Hematopoietic multipotent progenitor cell treated with erythropoietin and hydrocortisone succinate and interleukin-3 and kit ligand, for 8 days (in vitro differentiated cells): ENCODE measurements around the gene HARS1.
A peak's percentile ranks its signal among the peaks of the same experiment; 100 is the strongest.
"Not testable (repeated sequence)": the region's sequence is repeated elsewhere in the genome, so short reads cannot be mapped to it uniquely, and the experiment has no call there.

Source experiments
- DNase-seq: peaks from one replicate; pipeline ENCODE4 v3.0.0-alpha.2; 2015

HARS1 gene

DNA sequence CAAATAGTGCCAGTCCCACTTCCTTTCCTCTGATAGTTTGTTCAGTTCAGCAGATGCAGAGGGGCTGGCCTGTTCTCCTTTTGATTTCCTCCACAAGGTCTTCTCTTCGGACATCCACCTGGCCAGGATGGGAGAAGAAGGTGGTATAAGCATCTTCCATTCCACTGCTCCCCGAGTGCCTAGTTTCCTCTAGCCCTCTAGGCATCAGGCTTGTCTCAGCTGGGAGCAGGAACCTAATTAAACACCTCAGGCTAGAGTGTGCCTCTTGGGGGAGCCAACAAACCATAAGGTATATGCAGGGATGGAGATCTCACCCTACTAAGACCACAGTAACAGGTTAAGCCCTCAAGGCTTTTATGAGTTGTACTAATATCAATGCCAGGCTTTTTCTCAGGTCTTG lies 17.0 kb downstream of the HARS1 start:
- peak; percentile 38 for DNase-seq

DNA sequence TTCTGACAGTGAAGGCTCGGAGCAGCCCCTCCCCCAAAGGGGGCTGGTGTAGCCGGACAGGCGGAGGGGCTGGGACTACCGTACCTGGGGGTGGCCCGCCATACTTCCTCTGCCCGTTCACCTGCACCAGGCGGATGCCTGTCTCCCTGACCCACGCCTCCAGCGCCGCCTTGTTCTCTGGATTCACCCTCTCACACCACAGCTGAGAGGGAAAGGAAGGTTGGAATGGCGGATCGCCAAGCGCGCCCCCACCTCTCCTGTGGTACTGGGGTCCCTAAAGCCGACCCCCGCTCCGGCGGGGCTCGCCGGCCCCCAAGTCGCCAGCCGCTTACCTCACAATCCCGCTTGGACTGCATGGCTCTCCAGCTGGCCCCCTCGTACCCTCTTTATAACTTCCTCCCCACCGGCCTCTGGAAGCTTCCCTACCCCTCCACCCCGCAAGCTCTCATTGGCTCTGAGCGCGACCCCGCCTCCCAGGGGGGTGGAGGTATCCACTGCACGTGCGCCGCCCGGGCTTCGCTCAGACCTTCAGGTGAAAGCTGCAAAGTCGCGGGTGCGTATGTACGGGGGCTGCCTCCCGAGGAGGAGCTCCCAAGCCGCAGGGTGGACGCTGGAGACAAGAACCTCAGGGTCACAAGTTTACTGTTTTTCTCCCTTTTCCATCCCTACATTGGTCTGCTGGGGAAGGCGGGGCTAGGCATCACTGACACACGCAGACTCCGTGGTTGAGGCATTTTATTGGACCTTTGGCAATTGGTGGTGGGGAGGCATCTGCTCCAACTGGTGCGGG lies 17.8 kb downstream of the HARS1 start, which contains the start of gene DND1:
Gene DND1, minus strand, starts transcription at position 390 of the 790 bp plus-strand sequence. Its CDS starts 34 bp downstream, at position 356.
- no peak for DNase-seq

DNA sequence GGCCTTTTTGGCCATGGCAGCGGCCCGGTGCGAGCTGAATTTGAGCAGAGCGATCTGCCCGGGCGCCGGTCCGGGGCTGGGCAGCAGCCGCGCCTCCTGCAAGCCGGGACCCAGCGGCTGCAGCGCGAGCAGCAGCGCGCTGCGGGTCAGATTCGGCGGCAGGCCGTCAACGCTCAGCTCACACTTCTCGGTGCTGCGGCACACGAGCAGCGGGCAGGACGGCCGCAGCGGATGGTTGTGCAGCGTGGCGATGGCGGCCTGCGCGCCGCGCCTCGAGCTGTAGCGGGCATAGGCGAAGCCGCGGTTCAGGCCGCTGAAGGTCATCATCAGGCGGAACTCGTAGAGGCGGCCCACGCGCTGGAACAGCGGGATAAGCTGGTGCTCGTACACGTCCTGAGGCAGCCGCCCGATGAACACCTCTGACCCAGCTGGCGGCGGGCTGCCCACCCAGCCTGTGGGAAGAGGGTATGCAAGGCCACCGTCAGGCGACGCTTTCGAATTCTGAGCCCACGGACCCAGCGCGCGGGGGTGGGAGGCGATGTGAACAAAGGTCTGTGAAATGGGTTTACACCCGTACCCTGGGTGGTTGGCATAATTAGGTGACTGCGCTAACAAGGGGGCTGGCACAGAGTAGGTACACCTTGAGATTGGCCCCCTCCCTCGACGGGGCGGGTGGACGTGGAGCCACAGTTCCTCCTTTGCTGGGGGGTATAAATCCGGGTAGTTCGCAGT lies 18.5 kb downstream of the HARS1 start:
- DNase-seq, result no peak

DNA sequence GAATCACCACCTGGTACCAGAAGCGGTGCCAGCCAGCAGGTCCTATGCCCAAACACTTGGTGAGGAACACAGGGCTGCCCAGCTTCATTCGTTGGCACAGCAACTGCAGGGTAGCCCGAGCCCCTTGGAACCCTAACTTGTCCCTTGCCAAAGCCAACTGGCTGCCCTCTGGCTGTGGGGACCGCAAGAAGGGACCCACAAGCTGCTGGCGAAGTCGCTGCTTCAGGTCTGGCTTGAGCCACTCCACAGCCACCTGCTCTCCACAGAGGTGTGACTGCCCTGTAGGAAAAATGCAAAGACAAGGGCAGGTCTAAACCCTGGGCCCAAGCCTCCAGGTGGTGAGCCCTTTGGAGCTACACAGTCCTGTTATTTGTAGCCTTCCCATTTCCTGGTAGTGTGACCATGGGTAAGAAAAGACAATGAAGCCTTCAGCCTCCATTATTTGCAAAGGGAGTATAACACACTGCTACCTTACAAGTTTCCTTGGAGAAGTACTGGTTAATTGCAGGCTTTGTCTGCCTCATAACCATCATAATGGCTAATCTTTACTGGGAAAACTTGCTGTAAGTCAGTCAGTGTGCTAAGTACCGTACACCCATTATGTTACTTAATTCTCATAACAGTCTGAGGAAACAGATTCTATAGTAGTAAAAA lies 19.6 kb downstream of the HARS1 start:
- no peak for DNase-seq

DNA sequence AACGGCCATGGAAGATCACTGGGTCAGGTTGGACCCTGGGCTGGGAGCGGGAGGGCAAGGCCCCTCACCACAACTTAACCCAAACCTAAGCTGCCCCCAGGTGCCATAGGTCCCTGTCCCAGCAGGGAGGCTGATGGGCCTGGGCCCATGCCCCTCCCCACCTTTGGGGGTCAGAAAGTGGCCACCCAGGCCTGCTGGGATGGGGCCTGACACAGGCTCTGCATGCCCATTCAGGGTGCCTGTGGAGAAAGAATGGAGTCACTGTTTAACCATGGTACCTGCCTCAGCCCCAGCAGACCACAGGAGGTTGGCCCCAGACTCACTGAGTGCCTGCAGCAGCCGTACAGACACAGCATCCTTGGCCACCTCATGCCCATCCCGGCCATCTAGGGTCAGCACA lies 20.1 kb downstream of the HARS1 start:
- not testable (repeated sequence) for DNase-seq

DNA sequence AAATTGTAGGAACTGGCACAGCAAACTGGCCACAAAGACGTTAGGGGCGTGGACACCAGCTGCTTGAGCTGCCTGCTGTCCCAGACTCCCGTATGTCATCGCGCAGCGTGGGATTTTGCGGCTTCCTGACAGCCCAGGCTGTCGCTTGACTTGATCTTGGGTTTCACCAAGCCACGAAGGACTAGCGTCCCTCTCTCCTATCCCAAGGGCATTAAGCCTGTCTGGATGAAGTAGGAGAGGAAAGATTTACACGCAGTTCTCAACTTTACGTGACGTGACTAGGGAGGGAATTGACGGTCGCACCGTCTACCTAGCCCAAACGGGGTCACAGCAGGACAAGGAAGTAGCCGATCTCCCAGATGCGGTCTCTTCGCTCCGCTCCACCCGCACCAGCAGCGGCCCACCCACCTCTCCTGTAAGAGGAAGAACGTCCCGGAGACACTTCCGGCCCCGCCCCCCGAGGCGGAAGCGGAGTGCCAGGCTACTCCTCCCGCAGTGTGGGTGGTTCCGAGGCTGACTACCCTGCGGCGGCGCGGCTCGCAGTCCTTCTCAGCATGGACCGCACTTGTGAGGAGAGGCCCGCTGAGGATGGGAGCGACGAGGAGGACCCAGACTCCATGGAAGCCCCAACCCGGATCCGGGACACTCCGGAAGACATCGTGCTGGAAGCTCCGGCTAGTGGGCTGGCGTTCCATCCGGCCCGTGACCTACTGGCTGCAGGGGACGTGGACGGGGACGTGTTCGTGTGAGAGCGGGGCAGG lies 26.6 kb downstream of the HARS1 start, which contains the start of gene WDR55:
Gene WDR55, plus strand, starts transcription at position 546 of the 761 bp plus-strand sequence. Its CDS starts 9 bp downstream, at position 555.
- peak; percentile 97 for DNase-seq

DNA sequence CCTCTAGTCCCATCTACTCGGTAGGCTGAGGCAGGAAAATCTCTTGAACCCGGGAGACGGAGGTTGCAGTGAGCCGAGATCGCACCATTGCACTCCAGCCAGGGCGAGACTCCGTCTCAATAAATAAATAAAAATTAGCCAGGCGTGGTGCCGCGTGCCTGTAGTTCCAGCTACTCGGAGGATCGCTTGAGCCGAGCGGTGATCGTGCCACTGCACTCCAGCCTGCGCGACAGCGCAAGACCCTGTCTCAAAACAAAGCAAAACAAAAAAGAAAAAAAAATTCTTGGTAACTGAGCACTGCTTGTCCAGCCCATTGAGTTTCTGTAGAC lies 27.2 kb downstream of the HARS1 start:
- DNase-seq, result no peak

DNA sequence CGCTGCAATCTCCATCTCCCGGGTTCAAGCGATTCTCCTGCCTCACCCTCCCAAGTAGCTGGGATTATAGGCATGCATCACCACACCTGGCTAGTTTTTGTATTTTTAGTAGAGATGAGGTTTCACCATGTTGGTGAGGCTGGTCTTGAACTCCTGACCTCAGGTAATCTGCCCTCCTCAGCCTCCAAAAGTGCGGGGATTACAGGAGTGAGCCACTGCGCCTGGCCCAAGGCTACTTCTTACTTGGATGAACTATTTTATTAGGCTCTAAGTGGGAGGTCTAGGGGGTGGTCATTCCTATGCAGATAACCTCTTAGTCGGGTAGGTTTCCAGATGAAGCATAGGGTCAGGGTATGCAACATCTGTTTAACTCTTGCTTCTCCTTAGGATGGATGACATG lies 30.8 kb downstream of the HARS1 start:
- DNase-seq, result not testable (repeated sequence)

DNA sequence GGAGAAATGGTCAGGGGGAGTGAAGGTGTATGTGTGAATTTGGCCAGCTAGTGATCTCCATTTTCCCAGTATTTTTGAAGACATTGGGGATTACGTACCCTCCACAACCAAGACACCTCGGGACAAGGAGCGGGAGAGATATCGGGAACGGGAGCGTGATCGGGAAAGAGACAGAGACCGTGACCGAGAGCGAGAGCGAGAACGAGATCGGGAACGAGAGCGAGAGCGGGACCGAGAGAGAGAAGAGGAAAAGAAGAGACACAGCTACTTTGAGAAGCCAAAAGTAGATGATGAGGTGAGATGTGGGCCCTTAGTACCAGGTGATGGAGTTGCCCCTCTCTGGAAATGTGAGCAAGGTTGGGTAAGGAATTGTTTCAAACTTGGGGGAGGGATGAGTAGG lies 32.3 kb downstream of the HARS1 start:
- no peak for DNase-seq

DNA sequence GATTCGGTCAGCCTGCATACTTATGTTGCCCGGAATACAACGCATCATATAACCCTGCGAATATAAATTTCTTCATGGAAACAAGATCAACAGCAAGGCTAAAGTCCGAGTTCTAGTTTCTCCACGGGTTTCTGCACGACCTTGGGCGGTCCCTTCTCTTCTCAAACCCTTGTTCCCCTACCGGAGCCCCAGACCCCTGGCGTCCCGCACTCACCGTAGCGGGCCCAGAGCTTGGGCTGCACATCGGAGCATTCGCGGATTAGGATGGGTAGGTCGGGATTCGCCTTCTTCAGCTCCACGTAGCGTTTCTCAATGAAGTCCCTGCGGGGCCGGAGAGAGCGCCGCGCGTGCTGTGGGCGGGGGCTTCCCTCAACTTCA lies 44.1 kb downstream of the HARS1 start:
- DNase-seq, result peak; percentile 11

DNA sequence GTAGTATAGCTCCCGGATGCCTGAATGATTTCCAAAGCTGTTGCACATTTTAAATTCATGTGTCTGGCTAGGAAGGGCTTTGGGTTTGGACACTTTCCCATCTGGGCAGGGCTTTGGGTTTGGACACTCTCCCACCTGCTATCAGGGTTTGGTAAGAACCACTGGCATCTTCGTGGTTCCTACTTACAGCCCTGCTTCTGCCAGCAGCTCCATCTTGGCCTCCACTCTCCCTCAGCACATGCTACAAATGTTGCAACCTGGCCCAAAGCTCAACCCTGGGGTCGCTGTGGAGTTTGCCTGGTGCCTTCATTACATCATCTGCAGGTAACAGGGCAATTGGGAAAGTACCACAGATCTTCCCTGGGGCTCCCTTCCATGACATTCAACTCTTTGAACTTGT lies 48.5 kb downstream of the HARS1 start:
- no peak for DNase-seq

DNA sequence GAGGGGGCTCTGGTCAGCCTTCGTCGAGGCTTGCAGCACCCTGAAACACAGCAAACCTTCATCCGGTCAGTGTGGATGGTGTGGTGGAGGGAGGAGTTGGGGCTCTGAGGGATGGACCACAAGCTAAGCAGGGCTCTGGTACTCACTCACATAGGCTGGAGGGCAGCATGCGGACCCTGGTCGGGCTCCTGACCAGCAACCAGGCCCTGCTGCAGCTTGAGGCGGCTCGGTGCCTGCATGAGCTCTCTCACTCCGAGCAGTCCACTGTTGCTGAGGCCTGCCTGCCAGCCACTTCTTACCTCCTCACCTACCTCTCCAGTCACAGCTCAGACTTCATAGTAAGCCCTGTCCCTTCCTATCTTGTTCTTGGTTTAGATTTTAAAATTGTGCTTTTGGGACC lies 49.5 kb downstream of the HARS1 start:
- no peak for DNase-seq

DNA sequence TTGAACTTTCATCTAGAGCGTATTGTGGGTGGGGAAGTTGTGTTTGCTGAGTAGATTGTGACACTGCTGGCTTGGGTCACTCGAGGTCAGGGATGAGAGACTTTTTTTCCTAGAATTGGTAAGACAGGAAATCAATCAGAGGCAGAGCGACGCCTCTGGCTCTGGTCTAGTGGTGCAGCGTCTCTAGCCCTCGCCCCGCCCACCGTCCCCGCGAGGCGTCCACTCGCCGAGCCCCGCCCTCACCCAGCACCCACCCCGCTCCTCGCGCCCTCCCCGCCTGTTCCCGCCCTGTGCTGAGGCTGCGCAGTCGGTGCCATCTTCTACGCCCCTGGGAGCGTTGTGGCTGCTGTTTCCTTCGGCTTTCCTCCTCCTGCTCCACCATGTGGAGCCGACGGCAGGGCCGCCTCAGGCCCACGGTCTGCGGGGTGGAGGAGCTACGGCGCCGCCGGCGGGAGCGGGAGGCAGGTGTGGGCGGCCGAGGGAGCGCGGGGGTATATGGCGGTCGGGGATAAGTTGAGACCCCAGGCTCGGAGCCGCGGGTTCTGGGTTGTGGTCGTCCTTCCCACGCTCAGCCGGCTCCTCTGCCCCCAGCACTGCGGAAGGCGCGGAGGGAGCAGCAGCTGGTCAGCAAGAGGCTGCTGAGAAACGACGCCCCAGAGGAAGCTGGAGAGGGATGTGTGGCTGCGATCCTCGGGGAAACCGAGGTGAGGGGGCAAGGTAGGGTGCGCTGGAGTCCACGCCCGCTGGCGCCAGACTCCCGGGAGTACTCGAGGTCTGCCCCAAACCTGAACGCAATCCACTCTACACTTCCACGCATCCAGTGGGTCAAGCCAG lies 51.8 kb downstream of the HARS1 start, which contains the start of gene TMCO6:
Gene TMCO6, plus strand, starts transcription at position 304 of the 834 bp plus-strand sequence. Its CDS starts 77 bp downstream, at position 381.
- peak; percentile 98 for DNase-seq

DNA sequence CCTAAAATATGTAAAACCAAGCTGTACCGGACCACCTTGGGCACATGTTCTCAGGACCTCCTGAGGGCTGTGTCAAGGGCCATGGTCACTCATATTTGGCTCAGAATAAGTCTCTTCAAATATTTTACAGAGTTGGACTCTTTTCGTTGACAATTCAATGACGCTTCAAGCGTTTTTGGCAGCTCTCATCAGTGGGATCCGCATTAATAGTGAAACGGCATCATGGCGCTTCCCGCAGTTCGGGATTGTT lies 52.3 kb downstream of the HARS1 start:
- DNase-seq, result not testable (repeated sequence)

DNA sequence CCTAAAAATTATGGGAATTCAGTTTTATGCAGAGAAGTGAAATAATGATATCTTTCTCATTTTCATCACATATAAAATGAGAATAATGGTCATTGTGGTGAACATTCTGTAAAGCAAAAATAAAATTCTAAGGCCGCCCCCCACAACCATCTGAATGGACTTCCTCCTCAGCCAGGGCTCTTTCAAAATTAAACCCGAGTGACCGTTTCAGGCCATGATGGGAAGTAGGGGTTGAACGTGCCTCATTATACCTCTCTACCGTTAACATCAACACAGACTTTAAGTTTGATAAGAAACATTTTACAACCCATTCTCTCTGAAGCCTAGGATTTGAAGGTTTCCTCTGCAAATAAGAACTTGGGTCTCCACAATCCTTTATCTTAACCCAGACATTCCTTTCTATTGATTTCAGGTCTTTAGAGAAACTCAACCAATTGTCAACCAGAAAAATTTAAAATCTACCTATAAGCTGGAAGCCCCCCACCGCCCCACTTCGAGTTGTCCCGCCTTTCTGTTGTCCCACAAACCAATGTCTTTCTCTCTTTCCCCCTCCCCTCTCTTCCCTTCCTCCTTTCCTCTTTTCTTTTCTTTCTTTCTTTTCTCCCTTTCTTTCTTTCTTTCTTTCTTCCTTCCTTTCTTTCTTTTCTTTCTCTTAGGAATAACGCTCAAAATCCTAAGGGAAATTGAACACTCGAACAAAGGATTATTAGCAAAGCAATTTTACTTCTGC lies 53.6 kb downstream of the HARS1 start:
- DNase-seq, result no peak

DNA sequence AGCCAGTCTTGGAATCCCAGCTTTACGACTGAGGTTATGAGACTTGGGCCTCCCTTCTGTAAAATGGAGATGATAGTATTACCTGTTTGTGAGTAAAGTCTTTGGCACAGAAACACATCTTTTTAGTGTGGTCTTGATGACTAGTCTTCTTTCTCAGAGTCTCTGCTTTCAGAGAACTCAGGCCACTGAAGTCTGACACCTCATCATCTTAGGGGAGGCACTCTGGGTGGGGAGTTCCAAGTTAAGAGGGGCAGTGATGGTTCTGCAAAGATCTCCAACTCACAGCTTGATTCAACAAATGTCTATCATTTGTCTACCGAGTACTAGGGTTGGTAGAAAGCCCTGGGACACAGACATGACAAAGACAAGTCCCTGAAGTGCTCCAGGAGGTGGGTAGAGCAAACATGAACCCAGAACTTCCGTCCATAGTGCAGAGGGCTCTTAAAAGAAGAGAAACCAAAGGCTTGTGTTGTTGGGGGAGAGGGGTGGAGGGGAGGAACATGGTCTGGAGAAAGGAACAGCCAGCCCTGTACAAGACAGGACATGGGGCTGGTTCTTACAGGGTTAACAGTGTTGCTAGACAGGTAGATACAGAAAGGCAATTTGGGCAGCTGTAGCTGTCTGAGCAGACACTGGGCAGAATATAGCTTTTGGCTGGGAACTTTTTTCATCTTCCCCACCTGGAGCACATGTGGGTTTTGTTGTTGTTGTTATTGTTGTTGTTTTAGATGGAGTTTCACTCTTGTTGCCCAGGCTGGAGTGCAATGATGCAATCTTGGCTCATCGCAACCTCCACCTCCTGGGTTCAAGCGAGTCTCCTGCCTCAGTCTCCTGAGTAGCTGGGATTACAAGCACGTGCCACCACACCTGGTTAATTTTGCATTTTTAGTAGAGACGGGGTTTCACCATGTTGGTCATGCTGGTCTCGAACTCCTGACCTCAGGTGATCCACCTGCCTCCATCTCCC lies 55.6 kb downstream of the HARS1 start:
- DNase-seq, result no peak

DNA sequence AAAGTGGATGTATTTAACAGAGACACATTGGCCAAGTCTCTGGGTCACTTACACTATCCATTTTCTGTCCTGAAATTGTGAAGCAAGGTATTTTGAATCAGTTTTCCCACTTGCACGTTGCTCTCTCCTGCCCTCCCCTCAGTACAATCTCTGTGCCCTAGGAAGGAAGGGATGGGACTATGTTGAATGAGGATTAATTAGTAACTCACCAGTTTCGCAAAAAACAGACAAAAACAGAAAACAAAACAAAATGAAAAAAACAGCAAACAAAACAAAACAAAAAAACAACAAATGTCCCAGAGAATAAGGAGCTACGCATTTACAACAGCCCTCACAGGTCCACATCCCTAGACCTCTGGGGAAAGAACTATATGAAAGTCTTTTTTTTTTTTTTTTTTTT lies 57.1 kb downstream of the HARS1 start:
- no peak for DNase-seq

DNA sequence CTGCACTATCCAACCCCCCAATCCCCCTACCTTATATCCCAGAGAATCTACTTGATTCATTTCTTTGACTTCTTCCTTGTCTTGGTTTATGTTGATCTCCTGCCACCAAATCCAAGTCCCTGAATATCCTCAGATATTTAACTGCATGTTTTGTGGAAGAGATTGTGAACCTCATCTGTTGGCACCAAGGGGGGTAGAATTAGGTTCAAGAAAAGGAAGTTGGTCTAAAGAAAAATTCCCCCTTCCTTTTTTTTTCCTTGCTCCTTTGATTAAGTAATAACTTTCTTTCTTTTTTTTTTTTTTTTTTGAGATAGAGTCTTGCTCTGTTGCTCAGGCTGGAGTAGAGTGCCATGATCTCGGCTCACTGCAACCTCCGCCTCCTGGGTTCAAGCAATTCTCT lies 57.7 kb downstream of the HARS1 start:
- no peak for DNase-seq

DNA sequence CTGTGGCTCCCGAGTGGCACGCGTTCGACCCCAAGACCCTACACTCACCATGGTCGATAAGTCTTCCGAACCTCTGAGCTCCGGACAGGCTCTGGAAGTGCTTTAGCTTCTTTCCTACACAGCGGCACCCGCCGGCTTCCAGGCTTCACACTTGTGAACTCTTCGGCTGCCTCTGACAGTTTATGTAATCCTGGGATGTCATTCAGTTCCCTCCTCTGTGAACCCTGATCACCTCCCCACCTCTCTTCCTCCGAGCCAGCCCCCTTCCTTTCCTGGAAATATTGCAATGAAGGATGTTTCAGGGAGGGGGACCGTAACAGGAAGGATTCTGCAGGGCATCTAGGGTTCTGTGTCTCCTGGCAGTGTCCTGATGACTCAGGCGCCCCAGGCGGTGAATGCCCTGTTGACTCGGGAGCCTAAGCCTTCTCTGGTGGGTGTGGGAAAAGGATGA lies 58.1 kb downstream of the HARS1 start, which contains the start of gene CD14:
Gene CD14, minus strand, starts transcription at position 155 of the 451 bp plus-strand sequence. Its CDS starts 104 bp downstream, at position 51.
- DNase-seq, result peak; percentile 28
